K562 (cell line): ENCODE data around the gene ICE2. TPM values are rescaled to one million over a fixed set of nuclear protein-coding genes. Genes with fewer than 3 reads are reported as not detected.

Experiments used
- CCNT2 ChIP-seq: IDR thresholded peaks from 2 replicates; pipeline ENCODE4 v1.6.1; 2011; ENCODE audit warnings: borderline replicate concordance, low read depth, mild to moderate bottlenecking, moderate library complexity, mixed read lengths, low read length; ENCODE audit not compliant: insufficient read length; ENCODE audit errors: extremely low read depth
- EGR1 ChIP-seq: fragments of 450-650 bp; conservative IDR thresholded peaks from 2 replicates; pipeline ENCODE4 v1.6.1; 2017; ENCODE audit warnings: mild to moderate bottlenecking
- IFI16 ChIP-seq: fragments of 250-450 bp; sonication (Bioruptor Pico); IDR thresholded peaks from 2 replicates; pipeline ENCODE4 v2.1.2; 2022; ENCODE audit warnings: mild to moderate bottlenecking, inconsistent platforms
- IRF2 ChIP-seq: sonication (generic); formaldehyde crosslinking; IDR thresholded peaks from 2 replicates; pipeline ENCODE4 v1.8.1; 2022; ENCODE audit warnings: mild to moderate bottlenecking, missing genetic modification reagents
- MTA3 ChIP-seq: fragments of 450-650 bp; formaldehyde crosslinking; IDR thresholded peaks from 2 replicates; pipeline ENCODE4 v1.6.1; 2017; ENCODE audit warnings: mild to moderate bottlenecking, borderline replicate concordance
- RFX7 ChIP-seq: fragments of 250-450 bp; sonication (Bioruptor Pico); IDR thresholded peaks from 2 replicates; pipeline ENCODE4 v1.5.1; 2021; ENCODE audit warnings: mild to moderate bottlenecking
- TFAM ChIP-seq: fragments of 250-450 bp; sonication (Bioruptor Pico); conservative IDR thresholded peaks from 2 replicates; pipeline ENCODE4 v1.5.0; 2021; ENCODE audit warnings: mild to moderate bottlenecking, moderate library complexity
- TSC22D4 ChIP-seq: fragments of 450-650 bp; IDR thresholded peaks from 2 replicates; pipeline ENCODE4 v1.6.1; 2016; ENCODE audit warnings: missing genetic modification characterization, missing biosample characterization, control low read depth
- ZFX ChIP-seq: sonication (generic); formaldehyde crosslinking; IDR thresholded peaks from 2 replicates; pipeline ENCODE4 v1.8.0; 2022; ENCODE audit warnings: mild to moderate bottlenecking, missing genetic modification reagents, moderate library complexity
- ZNF551 ChIP-seq: fragments of 250-450 bp; sonication (Bioruptor Pico); IDR thresholded peaks from 2 replicates; pipeline ENCODE4 v1.5.0; 2021; ENCODE audit warnings: mild to moderate bottlenecking, moderate library complexity
- polyA plus RNA-seq, 8 experiments: library from polyadenylated mRNA; depleted of rRNA in 4 of 8; stranded (reverse) in 5 of 8; unstranded in 3 of 8; fragments of >200 nt; fragmentation: Nextera tagmentation in 2 of 8; fragmentation: Illumina TruSeq in 1 of 8; extraction: Ambion mirVana in 2 of 8; extraction: Trizol in 1 of 8; gene quantifications; 2 replicates each; pipeline versions ENCODE4 v1.2.1 to v1.2.3, GENCODE V29; 2011 to 2014; ENCODE audit warnings: inconsistent platforms in 1 of 8, missing spikeins in 1 of 8
- total RNA-seq, 7 experiments: library from RNA; depleted of rRNA in 6 of 7; stranded (reverse); fragments of >200 nt in 6 of 7; fragmentation: Illumina TruSeq in 2 of 7; extraction: Trizol in 2 of 7; gene quantifications; 2 replicates each; pipeline versions ENCODE4 v1.2.1 to v1.2.3, GENCODE V29; 2011 to 2021; ENCODE audit warnings: low replicate concordance in 1 of 7
- TF ChIP-seq, protein P1 (sequence below), 2 experiments: IDR thresholded peaks; 2 replicates each; pipeline ENCODE4 v1.6.1; 2012; ENCODE audit warnings: improper control_type of control experiment in 2 of 2, low read depth in 2 of 2, low read length in 2 of 2, borderline replicate concordance in 1 of 2

Gene ICE2
- total and polyA plus RNA-seq, 9 of the 15 experiments (the other 6 are each of a cell fraction or from before 2014, with no cell fraction given) = 21.8 to 87.9 (median 58.1) TPM

DNA sequence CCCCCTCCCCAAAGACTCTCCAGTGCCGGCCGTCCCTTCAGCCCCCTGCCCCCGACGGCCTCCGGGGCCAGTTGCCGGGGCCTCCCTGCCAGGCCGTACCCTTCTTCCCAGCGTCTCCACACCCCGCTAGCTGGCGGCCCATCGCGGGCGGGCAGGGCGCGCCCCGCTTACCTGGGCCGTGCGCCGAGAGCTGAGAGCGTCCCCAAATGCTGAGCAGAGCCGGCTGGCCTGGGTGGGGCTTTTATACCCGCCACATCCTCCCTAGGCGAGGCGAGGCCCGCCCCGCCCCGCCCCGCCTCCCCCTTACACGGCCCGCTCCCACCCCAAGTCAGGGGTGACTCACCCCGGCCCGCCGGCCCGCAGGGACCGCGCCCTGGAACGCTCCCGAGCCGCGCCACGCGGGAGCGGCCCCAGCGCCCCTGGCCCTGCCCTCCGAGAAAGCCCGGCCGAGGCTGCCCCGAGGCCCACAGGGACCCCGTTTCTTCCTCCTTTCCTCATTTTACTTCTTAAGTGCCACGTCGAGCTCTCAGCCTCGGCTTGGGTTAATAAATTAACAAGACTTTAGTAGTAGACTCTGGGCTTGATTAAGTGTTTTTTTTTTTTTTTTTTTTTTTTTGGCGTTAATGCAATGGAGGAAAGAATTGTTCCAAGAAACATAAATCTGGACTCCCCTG lies 81.0 kb downstream of the ICE2 start, which contains the start of gene ANXA2 (continued):
- TF ChIP-seq, protein P1, sequence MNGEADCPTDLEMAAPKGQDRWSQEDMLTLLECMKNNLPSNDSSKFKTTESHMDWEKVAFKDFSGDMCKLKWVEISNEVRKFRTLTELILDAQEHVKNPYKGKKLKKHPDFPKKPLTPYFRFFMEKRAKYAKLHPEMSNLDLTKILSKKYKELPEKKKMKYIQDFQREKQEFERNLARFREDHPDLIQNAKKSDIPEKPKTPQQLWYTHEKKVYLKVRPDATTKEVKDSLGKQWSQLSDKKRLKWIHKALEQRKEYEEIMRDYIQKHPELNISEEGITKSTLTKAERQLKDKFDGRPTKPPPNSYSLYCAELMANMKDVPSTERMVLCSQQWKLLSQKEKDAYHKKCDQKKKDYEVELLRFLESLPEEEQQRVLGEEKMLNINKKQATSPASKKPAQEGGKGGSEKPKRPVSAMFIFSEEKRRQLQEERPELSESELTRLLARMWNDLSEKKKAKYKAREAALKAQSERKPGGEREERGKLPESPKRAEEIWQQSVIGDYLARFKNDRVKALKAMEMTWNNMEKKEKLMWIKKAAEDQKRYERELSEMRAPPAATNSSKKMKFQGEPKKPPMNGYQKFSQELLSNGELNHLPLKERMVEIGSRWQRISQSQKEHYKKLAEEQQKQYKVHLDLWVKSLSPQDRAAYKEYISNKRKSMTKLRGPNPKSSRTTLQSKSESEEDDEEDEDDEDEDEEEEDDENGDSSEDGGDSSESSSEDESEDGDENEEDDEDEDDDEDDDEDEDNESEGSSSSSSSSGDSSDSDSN (IDR thresholded peaks at IDR 0.05; ENCODE audit: borderline replicate concordance in 1 of 2, low read depth in 2 of 2, low read length in 2 of 2) = peak; percentile 87 to 93
- TF ChIP-seq IRF2 (CRISPR knock-in tag) (no peak), RFX7 (no peak), ZNF551 (CRISPR knock-in tag) (no peak), TFAM (no peak), MTA3 (peak; percentile 72; the same call in 1 of the 2 replicates), ZFX (CRISPR knock-in tag) (peak; percentile 82), IFI16 (no peak), CCNT2 (peak; percentile 82), TSC22D4 (tag) (no peak), EGR1 (no peak)
- TF ChIP-seq, all 486 proteins: peak for 63
